ENCODE measurements around the gene SLC38A4. TPM values are rescaled to one million over a fixed set of nuclear protein-coding genes. Genes with fewer than 3 reads are reported as not detected.

SLC38A4 gene
- polyA plus RNA-seq, 1 experiment, result 7.4 TPM

GRCh38 chr12:46723629-46724419 is 102.0 kb downstream of the SLC38A4 start:
- Histone ChIP-seq H3K27me3 (ENCODE audit: control insufficient read depth, insufficient read depth, low read length) (no peaks in the 10 kb centered on the region), H3K4me3 (ENCODE audit: low read depth, low read length) (no peak overlapping the region), H3K36me3 (ENCODE audit: control insufficient read depth, insufficient read depth, low read length) (no peaks in the 10 kb centered on the region)
- POLR2A ChIA-PET, result no interaction called here
- TF ChIP-seq CTCF (IDR thresholded peaks at IDR 0.05; ENCODE audit: insufficient read depth, low read depth, low read length), result no peak
- DNase-seq (ENCODE audit: low read depth), result no peak
- CTCF ChIA-PET, result interaction anchor here (0.9 kb wide), 1 partner anchor 45 kb away, joined by 3 read pairs; no protein-coding TSS in a partner anchor

DNA sequence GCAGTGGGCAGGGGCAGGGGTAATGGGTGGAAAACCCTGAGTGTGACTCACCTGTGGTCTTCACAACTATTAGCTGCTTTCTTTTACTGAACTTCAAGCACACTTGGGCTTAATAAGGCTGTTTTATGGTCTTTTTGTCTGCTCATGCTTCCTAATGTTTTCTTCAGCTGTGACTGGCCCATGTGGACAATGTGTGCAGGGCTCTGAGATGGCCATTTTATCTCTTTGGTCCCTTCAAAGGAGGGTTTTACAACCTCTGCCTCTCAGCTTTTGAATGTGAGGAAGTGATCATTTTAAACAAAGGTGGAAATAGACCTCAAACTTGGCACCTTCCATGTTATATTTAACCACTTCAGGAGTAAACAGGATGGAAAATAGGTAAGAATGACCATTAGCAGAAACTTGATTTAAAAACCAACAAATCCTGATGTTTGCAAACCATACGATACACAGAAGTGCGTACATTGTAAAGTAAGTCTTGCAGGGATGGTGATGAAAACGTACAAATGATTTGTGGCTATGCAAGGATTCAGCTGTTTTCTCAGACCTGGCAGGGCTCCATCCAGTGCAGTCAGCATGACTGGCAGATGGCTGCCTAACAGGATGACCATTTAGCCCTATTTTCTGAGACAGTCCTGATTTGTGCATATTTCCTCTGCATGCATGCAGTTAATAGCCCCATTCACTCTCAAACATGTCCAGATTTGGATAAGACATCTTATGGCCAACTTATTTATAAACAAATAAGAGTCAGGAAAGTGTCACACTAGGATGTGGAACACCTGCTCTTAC is 103.2 kb downstream of the SLC38A4 start:
- Histone ChIP-seq H3K27me3 (ENCODE audit: control insufficient read depth, insufficient read depth, low read length) (no peaks in the 10 kb centered on the region), H3K36me3 (ENCODE audit: control insufficient read depth, insufficient read depth, low read length) (no peaks in the 10 kb centered on the region), H3K4me3 (ENCODE audit: low read depth, low read length) (no peak overlapping the region)
- ChIA-PET CTCF (no interaction called here), POLR2A (no interaction called here)
- TF ChIP-seq CTCF (IDR thresholded peaks at IDR 0.05; ENCODE audit: insufficient read depth, low read depth, low read length), result no peak
- DNase-seq (ENCODE audit: low read depth), result no peak

GRCh38 chr12:46718495-46718894 is 107.3 kb downstream of the SLC38A4 start:
- Histone ChIP-seq H3K27me3 (ENCODE audit: control insufficient read depth, insufficient read depth, low read length) (no peaks in the 10 kb centered on the region), H3K4me3 (ENCODE audit: low read depth, low read length) (no peak overlapping the region), H3K36me3 (ENCODE audit: control insufficient read depth, insufficient read depth, low read length) (no peaks in the 10 kb centered on the region)
- no peak for TF ChIP-seq CTCF (IDR thresholded peaks at IDR 0.05; ENCODE audit: insufficient read depth, low read depth, low read length)
- DNase-seq (ENCODE audit: low read depth), result no peak
- POLR2A ChIA-PET, result no interaction called here
- CTCF ChIA-PET, result interaction anchor here (1.0 to 1.4 kb wide), 2 partner anchors 12 to 16 kb away, joined by 3 to 4 read pairs; no protein-coding TSS in a partner anchor

DNA sequence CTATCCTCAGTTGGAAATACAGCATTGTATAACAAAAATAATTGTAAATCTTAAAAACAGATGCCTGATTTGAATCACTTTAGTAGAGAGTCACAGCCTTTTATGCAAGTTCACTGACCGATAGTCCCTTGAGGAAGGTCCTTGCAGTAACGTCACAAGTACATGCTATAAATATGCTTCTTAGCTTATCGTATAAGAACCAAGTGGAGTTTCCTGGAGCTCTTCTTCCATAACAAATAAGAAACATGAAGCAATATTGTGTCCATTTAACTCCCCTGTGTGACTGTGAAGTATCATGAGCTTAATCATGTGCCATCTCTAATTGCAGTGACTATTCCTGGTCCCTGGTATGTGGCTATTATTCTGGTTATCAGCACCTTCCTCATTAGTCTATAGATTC is 107.9 kb downstream of the SLC38A4 start:
- no peaks in the 10 kb centered on the region for H3K36me3 ChIP-seq (ENCODE audit: control insufficient read depth, insufficient read depth, low read length)
- TF ChIP-seq CTCF (IDR thresholded peaks at IDR 0.05; ENCODE audit: insufficient read depth, low read depth, low read length), result no peak
- no peak overlapping the region for H3K4me3 ChIP-seq (ENCODE audit: low read depth, low read length)
- H3K27me3 ChIP-seq (ENCODE audit: control insufficient read depth, insufficient read depth, low read length), result no peaks in the 10 kb centered on the region
- ChIA-PET CTCF (interaction anchor here (0.7 to 1.4 kb wide), 3 partner anchors 13 to 218 kb away, joined by 3 to 4 read pairs (median 3); no protein-coding TSS in a partner anchor), POLR2A (no interaction called here)
- DNase-seq (ENCODE audit: low read depth), result no peak

DNA sequence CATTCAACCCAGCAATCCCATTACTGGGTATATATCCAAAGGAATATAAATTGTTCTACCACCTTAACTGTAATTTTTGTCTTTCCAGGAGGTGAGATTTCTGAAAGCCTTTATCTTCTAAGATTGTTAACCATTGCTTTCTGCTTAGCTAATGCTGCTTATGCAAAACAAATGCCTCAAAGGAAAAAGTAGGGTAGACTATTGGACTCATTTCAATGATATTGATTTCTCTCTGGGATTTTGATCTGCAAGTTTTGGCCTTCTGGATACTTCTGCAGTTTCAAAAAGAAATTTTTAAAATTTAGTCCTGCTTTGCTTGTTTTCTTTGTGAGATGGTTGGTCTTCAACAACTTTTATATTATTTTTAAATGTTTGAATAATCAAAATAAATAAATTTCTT is 108.6 kb downstream of the SLC38A4 start:
- TF ChIP-seq CTCF (IDR thresholded peaks at IDR 0.05; ENCODE audit: insufficient read depth, low read depth, low read length), result no peak
- CTCF ChIA-PET, result interaction anchor here (1.4 kb wide), 1 partner anchor 14 kb away, joined by 4 read pairs; no protein-coding TSS in a partner anchor
- no peak for DNase-seq (ENCODE audit: low read depth)
- no peaks in the 10 kb centered on the region for H3K36me3 ChIP-seq (ENCODE audit: control insufficient read depth, insufficient read depth, low read length)
- H3K4me3 ChIP-seq (ENCODE audit: low read depth, low read length), result no peak overlapping the region
- POLR2A ChIA-PET, result interaction anchor here (0.6 kb wide), 1 partner anchor 162 kb away, joined by 3 read pairs; no protein-coding TSS in a partner anchor
- no peaks in the 10 kb centered on the region for H3K27me3 ChIP-seq (ENCODE audit: control insufficient read depth, insufficient read depth, low read length)
